ENCODE data around the gene HEATR1. TPM values are rescaled to one million over a fixed set of nuclear protein-coding genes. Genes with fewer than 3 reads are reported as not detected.

Gene HEATR1
- polyA plus RNA-seq, 1 of the 3 experiments (the other 2 are of a cell fraction): 10.6 TPM

DNA sequence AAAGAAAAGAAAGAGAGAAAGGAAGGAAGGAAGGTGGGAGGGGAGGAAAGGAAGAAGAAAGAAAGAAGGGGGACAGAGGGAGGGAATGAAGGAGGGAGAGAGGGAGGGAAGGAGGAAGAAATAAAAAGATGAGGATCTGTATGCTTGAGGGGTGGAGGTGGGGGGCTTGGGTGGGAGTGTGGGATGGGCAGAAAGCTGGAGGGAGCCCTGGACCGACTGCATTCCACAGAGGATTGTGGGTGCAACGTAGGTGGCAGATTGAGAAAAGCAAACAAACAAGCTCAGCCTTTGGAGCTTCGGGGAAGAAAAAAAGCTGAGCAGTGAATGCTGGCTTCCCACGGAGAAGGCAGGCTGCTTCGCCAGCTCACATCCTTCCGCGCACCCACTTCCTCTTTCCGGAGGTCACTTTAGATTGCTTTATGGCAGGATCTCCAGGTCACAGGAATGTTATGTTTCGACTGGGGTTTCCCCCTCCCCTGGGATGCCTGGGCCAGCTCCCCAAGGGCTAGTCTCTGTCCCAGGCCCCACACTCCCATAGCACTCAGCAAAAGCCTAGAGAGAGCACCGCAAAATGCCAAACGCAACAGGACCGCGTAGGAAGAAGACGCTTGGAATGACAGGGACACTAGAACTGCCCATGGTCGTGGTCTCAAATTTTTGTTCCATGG lies 101.2 kb downstream of the HEATR1 start (continued):
- no peak for TF ChIP-seq ZBTB33 (IDR thresholded peaks at IDR 0.05; ENCODE audit: borderline replicate concordance, low read depth)

DNA sequence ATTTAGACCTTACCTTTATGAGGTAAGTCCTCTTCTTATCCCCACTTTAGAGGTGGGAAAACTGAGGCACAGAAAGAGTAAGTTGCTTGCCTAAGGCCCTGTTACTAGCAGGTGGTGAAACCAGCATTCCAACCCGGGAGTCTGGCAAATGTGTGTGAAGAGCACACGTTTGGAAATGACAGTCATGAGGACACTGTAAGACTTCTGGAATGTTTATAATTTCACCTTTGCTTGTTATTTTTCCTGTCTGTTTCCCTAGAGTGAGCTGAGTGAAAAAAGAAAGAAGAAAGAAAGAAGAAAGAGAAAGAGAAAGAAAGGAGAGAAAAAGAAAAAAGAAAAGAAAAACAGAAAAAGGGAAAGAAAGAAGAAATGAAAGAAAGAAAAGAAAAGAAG lies 101.7 kb downstream of the HEATR1 start:
- Histone ChIP-seq H2AFZ (ENCODE audit: low read depth) (peak overlapping the region; percentile 88; the same call in 1 of the 2 replicates), H3K27me3 (ENCODE audit: insufficient read depth) (no peaks in the 10 kb centered on the region), H3K4me3 (ENCODE audit: low read depth in 2 of 2, low read length in 1 of 2) (no peak overlapping the region), H3K9ac (no peak overlapping the region), H4K20me1 (ENCODE audit: insufficient read depth) (no peaks in the 10 kb centered on the region), H3K27ac (ENCODE audit: low read depth in 2 of 2, low read length in 1 of 2) (no peak overlapping the region; a peak in 1 of 4 replicates), H3K4me2 (0 out of 2 replicates have a peak overlapping the region, but pooled peaks have one; percentile 35), H3K4me1 (ENCODE audit: control insufficient read depth in 1 of 2, insufficient read depth in 2 of 2, low read depth in 1 of 2, low read length in 1 of 2) (peaks cover 5 to 6% of the 10 kb centered on the region in 2 experiments; a peak in 3 of 4 replicates), H3F3A (replicated peaks; ENCODE audit: insufficient read depth) (no peaks in the 10 kb centered on the region), H3K9me3 (no peaks in the 10 kb centered on the region), H3K9me2 (no peaks in the 10 kb centered on the region), H3K79me2 (ENCODE audit: insufficient read depth) (no peaks in the 10 kb centered on the region), H3K36me3 (replicated peaks in 1 of 2; ENCODE audit: control insufficient read depth in 1 of 2, insufficient read depth in 2 of 2, low read length in 1 of 2) (no peaks in the 10 kb centered on the region)
- TF ChIP-seq RAD21 (IDR thresholded peaks at IDR 0.05; ENCODE audit: low read length): no peak
- no peak for TF ChIP-seq GATA2 (CRISPR knock-in tag; IDR thresholded peaks at IDR 0.05)
- TF ChIP-seq TCF12 (IDR thresholded peaks at IDR 0.05): peak; percentile 79
- no peak for TF ChIP-seq ZBTB33 (IDR thresholded peaks at IDR 0.05; ENCODE audit: borderline replicate concordance, low read depth)
- TF ChIP-seq JUND (IDR thresholded peaks at IDR 0.05): no peak
- TF ChIP-seq, protein P1, sequence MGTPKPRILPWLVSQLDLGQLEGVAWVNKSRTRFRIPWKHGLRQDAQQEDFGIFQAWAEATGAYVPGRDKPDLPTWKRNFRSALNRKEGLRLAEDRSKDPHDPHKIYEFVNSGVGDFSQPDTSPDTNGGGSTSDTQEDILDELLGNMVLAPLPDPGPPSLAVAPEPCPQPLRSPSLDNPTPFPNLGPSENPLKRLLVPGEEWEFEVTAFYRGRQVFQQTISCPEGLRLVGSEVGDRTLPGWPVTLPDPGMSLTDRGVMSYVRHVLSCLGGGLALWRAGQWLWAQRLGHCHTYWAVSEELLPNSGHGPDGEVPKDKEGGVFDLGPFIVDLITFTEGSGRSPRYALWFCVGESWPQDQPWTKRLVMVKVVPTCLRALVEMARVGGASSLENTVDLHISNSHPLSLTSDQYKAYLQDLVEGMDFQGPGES (IDR thresholded peaks at IDR 0.05; ENCODE audit: low read depth, low read length): no peak
- no peak for TF ChIP-seq RXRA (IDR thresholded peaks at IDR 0.05; ENCODE audit: borderline replicate concordance, low read depth)
- TF ChIP-seq, protein P2, sequence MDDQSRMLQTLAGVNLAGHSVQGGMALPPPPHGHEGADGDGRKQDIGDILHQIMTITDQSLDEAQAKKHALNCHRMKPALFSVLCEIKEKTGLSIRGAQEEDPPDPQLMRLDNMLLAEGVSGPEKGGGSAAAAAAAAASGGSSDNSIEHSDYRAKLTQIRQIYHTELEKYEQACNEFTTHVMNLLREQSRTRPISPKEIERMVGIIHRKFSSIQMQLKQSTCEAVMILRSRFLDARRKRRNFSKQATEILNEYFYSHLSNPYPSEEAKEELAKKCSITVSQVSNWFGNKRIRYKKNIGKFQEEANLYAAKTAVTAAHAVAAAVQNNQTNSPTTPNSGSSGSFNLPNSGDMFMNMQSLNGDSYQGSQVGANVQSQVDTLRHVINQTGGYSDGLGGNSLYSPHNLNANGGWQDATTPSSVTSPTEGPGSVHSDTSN (IDR thresholded peaks at IDR 0.05): peak; percentile 28; the same call in 1 of the 2 replicates
- no peak for TF ChIP-seq USF2 (IDR thresholded peaks at IDR 0.05; ENCODE audit: borderline replicate concordance, low read depth, low read length)
- no peak for TF ChIP-seq ELF1 (IDR thresholded peaks at IDR 0.05)
- TF ChIP-seq, protein P3, sequence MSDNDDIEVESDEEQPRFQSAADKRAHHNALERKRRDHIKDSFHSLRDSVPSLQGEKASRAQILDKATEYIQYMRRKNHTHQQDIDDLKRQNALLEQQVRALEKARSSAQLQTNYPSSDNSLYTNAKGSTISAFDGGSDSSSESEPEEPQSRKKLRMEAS (IDR thresholded peaks at IDR 0.05; ENCODE audit: low read depth): no peak
- no peak for TF ChIP-seq EP300 (IDR thresholded peaks at IDR 0.05; ENCODE audit: borderline replicate concordance in 1 of 2, low read depth in 1 of 2, low read length in 1 of 2)
- no peak for TF ChIP-seq FOXJ3 (CRISPR knock-in tag; IDR thresholded peaks at IDR 0.05)
- no peak for TF ChIP-seq TEAD4 (IDR thresholded peaks at IDR 0.05; ENCODE audit: borderline replicate concordance, insufficient read depth)
- ChIA-PET POLR2A (no interaction called here), CTCF (interaction anchor here (1.2 kb wide), 1 partner anchor 13 kb away, joined by 3 read pairs; no protein-coding TSS in a partner anchor)
- no peak for DNase-seq
- 6% methylated on average over 2 of the region's 2 CpGs for WGBS (ENCODE audit: low lambda C conversion rate)
